ENCODE results near the gene SLC16A4.

DNA sequence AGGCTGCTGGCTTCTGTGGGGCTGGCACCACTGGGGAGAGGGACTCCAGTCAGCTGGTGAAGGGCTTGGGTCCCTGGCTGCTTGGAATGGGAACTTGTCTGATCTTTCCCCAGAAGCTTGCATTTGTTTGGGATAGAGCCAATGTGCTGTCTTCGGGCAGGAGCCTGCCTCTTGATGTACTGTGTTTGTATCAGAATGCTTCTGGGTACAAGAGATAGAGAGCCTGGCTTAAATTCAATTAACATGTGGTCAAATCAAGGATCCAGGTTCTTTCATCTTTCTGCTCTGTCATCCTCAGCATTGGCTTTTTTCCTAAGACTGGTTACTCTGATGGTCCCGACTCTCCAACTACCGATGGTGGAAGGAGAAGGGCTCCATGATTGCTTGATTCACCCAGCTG is 44.1 kb upstream of the SLC16A4 start:
- TF ChIP-seq, protein P1, sequence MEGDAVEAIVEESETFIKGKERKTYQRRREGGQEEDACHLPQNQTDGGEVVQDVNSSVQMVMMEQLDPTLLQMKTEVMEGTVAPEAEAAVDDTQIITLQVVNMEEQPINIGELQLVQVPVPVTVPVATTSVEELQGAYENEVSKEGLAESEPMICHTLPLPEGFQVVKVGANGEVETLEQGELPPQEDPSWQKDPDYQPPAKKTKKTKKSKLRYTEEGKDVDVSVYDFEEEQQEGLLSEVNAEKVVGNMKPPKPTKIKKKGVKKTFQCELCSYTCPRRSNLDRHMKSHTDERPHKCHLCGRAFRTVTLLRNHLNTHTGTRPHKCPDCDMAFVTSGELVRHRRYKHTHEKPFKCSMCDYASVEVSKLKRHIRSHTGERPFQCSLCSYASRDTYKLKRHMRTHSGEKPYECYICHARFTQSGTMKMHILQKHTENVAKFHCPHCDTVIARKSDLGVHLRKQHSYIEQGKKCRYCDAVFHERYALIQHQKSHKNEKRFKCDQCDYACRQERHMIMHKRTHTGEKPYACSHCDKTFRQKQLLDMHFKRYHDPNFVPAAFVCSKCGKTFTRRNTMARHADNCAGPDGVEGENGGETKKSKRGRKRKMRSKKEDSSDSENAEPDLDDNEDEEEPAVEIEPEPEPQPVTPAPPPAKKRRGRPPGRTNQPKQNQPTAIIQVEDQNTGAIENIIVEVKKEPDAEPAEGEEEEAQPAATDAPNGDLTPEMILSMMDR (IDR thresholded peaks at IDR 0.05): no peak
- TF ChIP-seq ZFX (IDR thresholded peaks at IDR 0.05; ENCODE audit: borderline replicate concordance): no peak
